ENCODE data around the gene AK5. TPM values are rescaled to one million over a fixed set of nuclear protein-coding genes. Genes with fewer than 3 reads are reported as not detected.
"Not testable (repeated sequence)": the region's sequence is repeated elsewhere in the genome, so short reads cannot be mapped to it uniquely, and the experiment has no call there.

AK5 gene
- total RNA-seq, 6 experiments from 2014 or later: 51.9 to 77.6 (median 70.8) TPM

- Mint-ChIP-seq H3K9me3 (0 out of 2 replicates have a peak, but pooled peaks cover 7% of the 10 kb centered on the region), H3K36me3 (ENCODE audit: low read depth) (peaks cover 20% of the 10 kb centered on the region), H3K4me3 (no peak overlapping the region), H3K4me1 (ENCODE audit: low read depth) (peaks cover 45% of the 10 kb centered on the region), H3K27ac (no peak overlapping the region), H3K27me3 (ENCODE audit: insufficient read depth) (no peaks in the 10 kb centered on the region; the same call in 1 of the 2 replicates)
- TF ChIP-seq CTCF (IDR thresholded peaks at IDR 0.05): no peak
- no peak for DNase-seq
Observed at GRCh38 chr1:77401384-77401783, 119.6 kb downstream of the AK5 start.

- no peaks in the 10 kb centered on the region for H3K27me3 Mint-ChIP-seq (ENCODE audit: insufficient read depth)
- H3K27ac Mint-ChIP-seq: no peak overlapping the region
- peaks cover 60% of the 10 kb centered on the region for H3K4me1 Mint-ChIP-seq (ENCODE audit: low read depth)
- peaks cover 27% of the 10 kb centered on the region for H3K36me3 Mint-ChIP-seq (ENCODE audit: low read depth)
- H3K4me3 Mint-ChIP-seq: no peak overlapping the region
- H3K9me3 Mint-ChIP-seq: 0 out of 2 replicates have a peak, but pooled peaks cover 7% of the 10 kb centered on the region
- TF ChIP-seq CTCF (IDR thresholded peaks at IDR 0.05): no peak
- no peak for DNase-seq
Observed at GRCh38 chr1:77405186-77405585, 123.4 kb downstream of the AK5 start.

- Mint-ChIP-seq H3K36me3 (ENCODE audit: low read depth) (peaks cover 32% of the 10 kb centered on the region), H3K27ac (peak overlapping the region; percentile 52), H3K27me3 (ENCODE audit: insufficient read depth) (no peaks in the 10 kb centered on the region), H3K4me3 (no peak overlapping the region), H3K9me3 (0 out of 2 replicates have a peak, but pooled peaks cover 7% of the 10 kb centered on the region), H3K4me1 (ENCODE audit: low read depth) (peaks cover 55% of the 10 kb centered on the region)
- no peak for TF ChIP-seq CTCF (IDR thresholded peaks at IDR 0.05)
- DNase-seq: peak; percentile 55
Observed at GRCh38 chr1:77406661-77407060, 124.8 kb downstream of the AK5 start.

- 0 out of 2 replicates have a peak, but pooled peaks cover 7% of the 10 kb centered on the region for H3K9me3 Mint-ChIP-seq
- TF ChIP-seq CTCF (IDR thresholded peaks at IDR 0.05): no peak
- peaks cover 64% of the 10 kb centered on the region for H3K4me1 Mint-ChIP-seq (ENCODE audit: low read depth)
- H3K4me3 Mint-ChIP-seq: no peak overlapping the region; the same call in 1 of the 2 replicates
- H3K27ac Mint-ChIP-seq: peak overlapping the region; percentile 56
- peaks cover 43% of the 10 kb centered on the region for H3K36me3 Mint-ChIP-seq (ENCODE audit: low read depth)
- peak; percentile 67 for DNase-seq
- 0 out of 2 replicates have a peak, but pooled peaks cover 2% of the 10 kb centered on the region for H3K27me3 Mint-ChIP-seq (ENCODE audit: insufficient read depth)
Observed at GRCh38 chr1:77407738-77408375, 126.0 kb downstream of the AK5 start.

- H3K27me3 Mint-ChIP-seq (ENCODE audit: insufficient read depth); DNase-seq; H3K9me3 Mint-ChIP-seq; H3K27ac Mint-ChIP-seq; H3K4me3 Mint-ChIP-seq: not testable (repeated sequence)
- Mint-ChIP-seq H3K36me3 (ENCODE audit: low read depth) (peaks cover 52% of the 10 kb centered on the region), H3K4me1 (ENCODE audit: low read depth) (peaks cover 74% of the 10 kb centered on the region)
Observed at GRCh38 chr1:77408933-77409332, 127.1 kb downstream of the AK5 start.

GRCh38 chr1:77412069-77412819 lies 130.4 kb downstream of the AK5 start:
- peaks cover 66% of the 10 kb centered on the region for H3K4me1 Mint-ChIP-seq (ENCODE audit: low read depth)
- peak; percentile 61 for DNase-seq
- TF ChIP-seq CTCF (IDR thresholded peaks at IDR 0.05): peak; percentile 13; the same call in 1 of the 2 replicates
- H3K27me3 Mint-ChIP-seq (ENCODE audit: insufficient read depth): peaks cover 3% of the 10 kb centered on the region; the same call in 1 of the 2 replicates
- no peaks in the 10 kb centered on the region for H3K9me3 Mint-ChIP-seq
- peak overlapping the region; percentile 38 for H3K27ac Mint-ChIP-seq
- no peak overlapping the region; the same call in 1 of the 2 replicates for H3K4me3 Mint-ChIP-seq
- H3K36me3 Mint-ChIP-seq (ENCODE audit: low read depth): peaks cover 57% of the 10 kb centered on the region

Data from HFFc6 (cell line).